C4-2B (cell line): ENCODE results near the gene EFNA5.

Source experiments
- ZFX ChIP-seq: fragments of 450-650 bp; IDR thresholded peaks from 2 replicates; pipeline ENCODE4 v1.6.1; 2017
- TF ChIP-seq, protein P1 (sequence below): fragments of 450-650 bp; conservative IDR thresholded peaks from 2 replicates; pipeline ENCODE4 v1.5.1; 2017; ENCODE audit warnings: mild to moderate bottlenecking

DNA sequence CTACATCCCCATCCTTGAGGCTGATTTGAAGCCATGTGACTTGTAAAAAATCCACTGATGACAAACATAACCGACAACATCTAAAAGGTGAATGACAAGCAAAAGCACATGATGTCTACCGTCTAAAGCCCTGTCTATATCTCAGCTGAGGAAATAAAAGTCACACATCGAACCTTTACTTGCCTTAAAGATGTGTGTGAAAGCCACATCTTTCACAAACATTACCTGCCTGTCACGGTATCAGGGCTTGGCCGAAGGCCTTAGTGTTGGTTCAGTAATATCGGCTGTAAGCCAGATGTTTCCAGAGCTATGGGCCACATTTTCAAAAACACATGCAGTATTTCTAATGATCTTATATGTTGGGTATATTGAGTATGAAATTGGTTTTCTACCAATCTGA lies 125.8 kb downstream of the EFNA5 start:
- TF ChIP-seq, protein P1, sequence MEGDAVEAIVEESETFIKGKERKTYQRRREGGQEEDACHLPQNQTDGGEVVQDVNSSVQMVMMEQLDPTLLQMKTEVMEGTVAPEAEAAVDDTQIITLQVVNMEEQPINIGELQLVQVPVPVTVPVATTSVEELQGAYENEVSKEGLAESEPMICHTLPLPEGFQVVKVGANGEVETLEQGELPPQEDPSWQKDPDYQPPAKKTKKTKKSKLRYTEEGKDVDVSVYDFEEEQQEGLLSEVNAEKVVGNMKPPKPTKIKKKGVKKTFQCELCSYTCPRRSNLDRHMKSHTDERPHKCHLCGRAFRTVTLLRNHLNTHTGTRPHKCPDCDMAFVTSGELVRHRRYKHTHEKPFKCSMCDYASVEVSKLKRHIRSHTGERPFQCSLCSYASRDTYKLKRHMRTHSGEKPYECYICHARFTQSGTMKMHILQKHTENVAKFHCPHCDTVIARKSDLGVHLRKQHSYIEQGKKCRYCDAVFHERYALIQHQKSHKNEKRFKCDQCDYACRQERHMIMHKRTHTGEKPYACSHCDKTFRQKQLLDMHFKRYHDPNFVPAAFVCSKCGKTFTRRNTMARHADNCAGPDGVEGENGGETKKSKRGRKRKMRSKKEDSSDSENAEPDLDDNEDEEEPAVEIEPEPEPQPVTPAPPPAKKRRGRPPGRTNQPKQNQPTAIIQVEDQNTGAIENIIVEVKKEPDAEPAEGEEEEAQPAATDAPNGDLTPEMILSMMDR: no peak
- no peak for TF ChIP-seq ZFX
